H1 (cell line): ENCODE data around the gene NOC4L. TPM values are rescaled to one million over a fixed set of nuclear protein-coding genes. Genes with fewer than 3 reads are reported as not detected.

ENCODE experiments used
- CTCF ChIA-PET: fragments of 300-600 bp; sonication (Branson Sonifier 250); formaldehyde crosslinking; loops from one replicate; lab custom pipeline; 2021; ENCODE audit not compliant: partially characterized antibody; lab: Charles Lee
- POLR2A ChIA-PET: fragments of 300-600 bp; sonication (Branson Sonifier 250); formaldehyde crosslinking; loops from one replicate; lab custom pipeline; 2021; ENCODE audit warnings: inconsistent platforms; ENCODE audit not compliant: partially characterized antibody; lab: Charles Lee
- DNase-seq, 2 experiments: peaks; one replicate each; pipeline versions ENCODE4 v3.0.0 to v3.0.0-alpha.2; 2010 to 2022; ENCODE audit warnings: low spot score in 2 of 2, low read depth in 1 of 2, mixed read lengths in 1 of 2
- FAIRE-seq: peaks from 2 replicates; lab custom pipeline; 2011; peaks lifted over from hg19 to GRCh38; lab: Jason Lieb, UNC
- H2AFZ ChIP-seq: 2 replicates; pipeline ENCODE4 v1.8.1; 2012; ENCODE audit warnings: low read length, inconsistent platforms
- H2AK5ac ChIP-seq: 2 replicates; pipeline ENCODE4 v1.6.1; 2013; ENCODE audit warnings: low read depth, low read length
- H2BK120ac ChIP-seq: replicated peaks from 2 replicates; pipeline ENCODE3; 2013; ENCODE audit warnings: low read depth, low read length, inconsistent platforms
- H2BK12ac ChIP-seq: 2 replicates; pipeline ENCODE4 v1.6.1; 2013; ENCODE audit warnings: low read depth, low read length
- H2BK15ac ChIP-seq: 2 replicates; pipeline ENCODE4 v1.6.1; 2013; ENCODE audit warnings: low read length
- H2BK20ac ChIP-seq: 2 replicates; pipeline ENCODE4 v1.6.1; 2013; ENCODE audit warnings: low read length
- H2BK5ac ChIP-seq: 2 replicates; pipeline ENCODE4 v1.6.1; 2013; ENCODE audit warnings: low read depth, low read length
- H3K14ac ChIP-seq: 2 replicates; pipeline ENCODE4 v1.6.1; 2013; ENCODE audit warnings: inconsistent platforms; ENCODE audit not compliant: insufficient read length
- H3K18ac ChIP-seq: 2 replicates; pipeline ENCODE4 v1.6.1; 2013; ENCODE audit warnings: low read length; ENCODE audit errors: extremely low read depth
- H3K23ac ChIP-seq: 2 replicates; pipeline ENCODE4 v1.6.1; 2013; ENCODE audit warnings: inconsistent platforms; ENCODE audit not compliant: insufficient read length
- H3K23me2 ChIP-seq: 2 replicates; pipeline ENCODE4 v1.6.1; 2013; ENCODE audit warnings: low read depth, low read length
- H3K27ac ChIP-seq: 2 replicates; pipeline ENCODE4 v1.6.1; 2011; ENCODE audit warnings: low read depth, low read length, inconsistent platforms
- H3K27me3 ChIP-seq, 4 experiments: replicated peaks in 1 of 4; 1 replicate in 1 of 4; 2 replicates in 3 of 4; pipeline versions ENCODE4 v1.6.1 to v1.8.1; 2011 to 2013; ENCODE audit warnings: low read length in 3 of 4, mild to moderate bottlenecking in 3 of 4, inconsistent platforms in 2 of 4, mixed read lengths in 2 of 4, moderate library complexity in 1 of 4; ENCODE audit not compliant: control insufficient read depth in 3 of 4, insufficient read depth in 3 of 4; ENCODE audit errors: extremely low read depth in 1 of 4
- H3K36me3 ChIP-seq, 4 experiments: 2 replicates each; pipeline versions ENCODE4 v1.6.1 to v1.8.1; 2011 to 2013; ENCODE audit warnings: mild to moderate bottlenecking in 4 of 4, low read length in 3 of 4, moderate library complexity in 2 of 4, control low read depth in 1 of 4, inconsistent platforms in 1 of 4; ENCODE audit not compliant: insufficient read depth in 4 of 4, control insufficient read depth in 2 of 4
- H3K4ac ChIP-seq: replicated peaks from 2 replicates; pipeline ENCODE3; 2013; ENCODE audit warnings: low read length, low read depth, mixed read lengths, inconsistent platforms; ENCODE audit not compliant: insufficient read length
- H3K4me1 ChIP-seq, 4 experiments: replicated peaks in 1 of 4; 1 replicate in 1 of 4; 2 replicates in 3 of 4; pipeline versions ENCODE4 v1.6.1 to v1.8.1; 2011 to 2013; ENCODE audit warnings: low read length in 3 of 4, inconsistent platforms in 2 of 4, mixed read lengths in 1 of 4; ENCODE audit not compliant: insufficient read depth in 4 of 4, control insufficient read depth in 3 of 4
- H3K4me2 ChIP-seq, 2 experiments: 2 replicates each; pipeline versions ENCODE4 v1.6.1 to v1.8.1; 2011 to 2013; ENCODE audit warnings: low read depth in 2 of 2, low read length in 2 of 2, control low read depth in 1 of 2, inconsistent platforms in 1 of 2, mild to moderate bottlenecking in 1 of 2; ENCODE audit not compliant: insufficient read depth in 1 of 2
- H3K4me3 ChIP-seq, 4 experiments: fragments of 200-600, 300-600 bp in 1 of 4; sonication (generic), shearing (Covaris generic), sonication (Bioruptor Twin) in 1 of 4; 2 replicates each; pipeline versions ENCODE4 v1.5.1 to v1.8.1; 2011 to 2016; ENCODE audit warnings: low read length in 4 of 4, low read depth in 3 of 4, control low read depth in 2 of 4, inconsistent platforms in 2 of 4, mild to moderate bottlenecking in 2 of 4, mixed read lengths in 1 of 4, moderate library complexity in 1 of 4; ENCODE audit not compliant: insufficient read depth in 2 of 4; ENCODE audit errors: extremely low read depth in 1 of 4
- H3K56ac ChIP-seq: replicated peaks from 2 replicates; pipeline ENCODE3; 2013; ENCODE audit warnings: low read depth, mild to moderate bottlenecking, mixed read lengths, low read length, inconsistent platforms; ENCODE audit not compliant: insufficient read length
- H3K79me1 ChIP-seq: 2 replicates; pipeline ENCODE4 v1.6.1; 2013; ENCODE audit warnings: low read depth, low read length, control low read depth
- H3K79me2 ChIP-seq, 2 experiments: 2 replicates each; pipeline versions ENCODE4 v1.6.1 to v1.8.1; 2012 to 2013; ENCODE audit warnings: low read length in 2 of 2, mild to moderate bottlenecking in 2 of 2, inconsistent platforms in 1 of 2; ENCODE audit not compliant: insufficient read depth in 2 of 2, control insufficient read depth in 1 of 2
- H3K9ac ChIP-seq, 4 experiments: replicated peaks in 1 of 4; 1 replicate in 1 of 4; 2 replicates in 3 of 4; pipeline versions ENCODE4 v1.6.1 to v1.8.1; 2011 to 2013; ENCODE audit warnings: low read depth in 3 of 4, low read length in 3 of 4, control low read depth in 2 of 4, mild to moderate bottlenecking in 2 of 4, moderate library complexity in 2 of 4, inconsistent platforms in 1 of 4; ENCODE audit errors: extremely low read depth in 1 of 4
- H3K9me3 ChIP-seq, 2 experiments: 2 replicates each; pipeline versions ENCODE4 v1.6.1 to v1.8.1; 2012 to 2013; ENCODE audit warnings: mild to moderate bottlenecking in 2 of 2, moderate library complexity in 2 of 2, control low read depth in 1 of 2, inconsistent platforms in 1 of 2, low read depth in 1 of 2, low read length in 1 of 2, mixed read lengths in 1 of 2; ENCODE audit not compliant: insufficient read depth in 2 of 2
- H4K20me1 ChIP-seq, 2 experiments: replicated peaks in 1 of 2; 2 replicates each; pipeline versions ENCODE3 to v1.8.1; 2011 to 2013; ENCODE audit warnings: inconsistent platforms in 2 of 2, low read length in 2 of 2, mild to moderate bottlenecking in 1 of 2; ENCODE audit not compliant: insufficient read depth in 2 of 2, control insufficient read depth in 1 of 2
- H4K5ac ChIP-seq: 2 replicates; pipeline ENCODE4 v1.6.1; 2013; ENCODE audit warnings: low read length, low read depth, mixed read lengths, inconsistent platforms; ENCODE audit not compliant: insufficient read length
- H4K8ac ChIP-seq: 2 replicates; pipeline ENCODE4 v1.8.0; 2013; ENCODE audit warnings: mild to moderate bottlenecking, moderate library complexity, low read length, inconsistent platforms; ENCODE audit not compliant: insufficient read depth; ENCODE audit errors: extremely low read depth
- H4K91ac ChIP-seq: replicated peaks from 2 replicates; pipeline ENCODE3; 2013; ENCODE audit warnings: low read length, mixed read lengths, inconsistent platforms; ENCODE audit not compliant: insufficient read length
- EP300 ChIP-seq, 2 experiments: IDR thresholded peaks; 1 replicate in 1 of 2; 2 replicates in 1 of 2; pipeline ENCODE4 v1.6.1; 2011 to 2012; ENCODE audit warnings: low read depth in 2 of 2, low read length in 2 of 2, mild to moderate bottlenecking in 2 of 2, borderline replicate concordance in 1 of 2, inconsistent platforms in 1 of 2, moderate library complexity in 1 of 2
- NANOG ChIP-seq: IDR thresholded peaks from 2 replicates; pipeline ENCODE4 v1.6.1; 2011; ENCODE audit warnings: low read length, low read depth, mild to moderate bottlenecking, inconsistent platforms; ENCODE audit not compliant: insufficient read depth, poor library complexity, severe bottlenecking
- RXRA ChIP-seq: IDR thresholded peaks from 2 replicates; pipeline ENCODE4 v1.6.1; 2011; ENCODE audit warnings: low read depth, mild to moderate bottlenecking, low read length, moderate library complexity; ENCODE audit not compliant: insufficient read depth
- SIRT6 ChIP-seq: IDR thresholded peaks from one replicate; pipeline ENCODE4 v1.7.1; 2012; ENCODE audit warnings: low read length, inconsistent platforms
- SIX5 ChIP-seq: IDR thresholded peaks from 2 replicates; pipeline ENCODE4 v1.6.1; 2011; ENCODE audit warnings: mild to moderate bottlenecking, low read depth, low read length
- TAF7 ChIP-seq: optimal IDR thresholded peaks from 2 replicates; pipeline ENCODE3; 2011; ENCODE audit warnings: low read depth, mild to moderate bottlenecking, inconsistent platforms, low read length, moderate library complexity, borderline replicate concordance
- TBP ChIP-seq: IDR thresholded peaks from 2 replicates; pipeline ENCODE4 v1.6.1; 2011; ENCODE audit warnings: low read depth, low read length, improper control_type of control experiment
- WGBS, 2 experiments: shearing (Covaris generic) in 1 of 2; methylation state at CpG; one replicate each; pipeline versions ENCODE4 v1.1.6 to v1.1.7; 2013 to 2015; ENCODE audit warnings: low lambda C conversion rate in 2 of 2, mixed read lengths in 2 of 2, inconsistent platforms in 1 of 2, low coverage in 1 of 2, missing lambda C conversion rate in 1 of 2; ENCODE audit not compliant: insufficient replicate concordance in 2 of 2, insufficient coverage in 1 of 2, insufficient read length in 1 of 2; ENCODE audit errors: extremely low coverage in 1 of 2, missing lambda C conversion rate in 1 of 2; 5-methylcytosine and 5-hydroxymethylcytosine counted together
- polyA plus RNA-seq, 7 experiments: library from polyadenylated mRNA; depleted of rRNA in 3 of 7; stranded (reverse) in 5 of 7; unstranded in 2 of 7; fragments of >200 nt in 5 of 7; fragments of 200-250 nt in 2 of 7; gene quantifications; 1 replicate in 5 of 7; 2 replicates in 1 of 7; 4 replicates in 1 of 7; pipeline versions ENCODE4 v1.2.1 to v1.2.3, GENCODE V29; 2011 to 2013; ENCODE audit warnings: missing spikeins in 2 of 7, mixed read lengths in 2 of 7
- total RNA-seq: library from RNA; stranded (reverse); fragmentation: NEBNext Ultra II Directional; extraction: Animal tissue kit (Norgen Biotek cat#: 25700); gene quantifications from 2 replicates; pipeline ENCODE4 v1.2.1, GENCODE V29; 2021
- TF ChIP-seq, protein P1 (sequence below), 3 experiments: IDR thresholded peaks; 1 replicate in 2 of 3; 2 replicates in 1 of 3; pipeline versions ENCODE4 v1.5.1 to v1.6.1; 2011; ENCODE audit warnings: low read length in 3 of 3, mild to moderate bottlenecking in 3 of 3, inconsistent platforms in 2 of 3, low read depth in 1 of 3, moderate library complexity in 1 of 3; ENCODE audit not compliant: insufficient read depth in 1 of 3; ENCODE audit errors: control extremely low read depth in 1 of 3

The NOC4L gene
- total and polyA plus RNA-seq, 2 of the 8 experiments (the other 6 are each of a cell fraction or from before 2014, with no cell fraction given) = 26.8 to 40.3 TPM

DNA sequence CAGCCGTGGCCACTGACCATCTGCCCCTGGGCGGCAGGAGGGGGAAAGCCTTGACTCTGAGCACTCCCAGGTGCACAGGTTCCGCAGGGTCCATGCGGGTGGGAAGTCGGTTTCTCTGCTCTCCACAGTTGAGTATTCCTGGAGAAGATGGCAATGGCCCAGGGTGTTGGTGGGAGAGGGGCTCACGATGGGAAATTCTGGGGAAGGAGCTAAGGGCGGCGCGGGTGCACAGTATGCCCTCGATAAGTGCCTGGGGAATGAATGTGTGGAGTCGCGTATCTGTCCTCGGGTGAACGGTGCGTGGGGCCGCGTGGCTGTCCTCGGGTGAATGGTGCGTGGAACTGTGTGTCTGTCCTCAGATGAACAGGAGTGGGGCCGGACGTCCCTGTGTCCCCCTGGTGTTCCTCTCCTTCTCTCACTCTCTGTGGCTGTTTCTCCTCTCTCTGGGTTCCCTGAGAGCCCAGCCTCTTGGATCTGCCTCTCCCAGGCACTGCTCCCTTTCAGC lies 38.0 kb downstream of the NOC4L start:
- Histone ChIP-seq H2AFZ (no peak overlapping the region), H3K56ac (no peak overlapping the region), H3K79me2 (no peaks in the 10 kb centered on the region), H4K8ac (no peak overlapping the region), H3K4me1 (peaks cover 0 to 5% (median 0%) of the 10 kb centered on the region in 4 experiments; a peak in 1 of 7 replicates), H2BK15ac (no peak overlapping the region), H2AK5ac (no peak overlapping the region), H2BK12ac (no peak overlapping the region), H3K79me1 (no peaks in the 10 kb centered on the region), H3K23me2 (peaks cover 6% of the 10 kb centered on the region; the same call in 1 of the 2 replicates), H3K36me3 (no peaks in the 10 kb centered on the region; a peak in 1 of 8 replicates), H4K91ac (no peak overlapping the region), H3K27ac (no peak overlapping the region), H2BK5ac (no peak overlapping the region), H3K27me3 (peaks cover 0 to 61% (median 33%) of the 10 kb centered on the region in 4 experiments; a peak in 5 of 7 replicates), H3K4me2 (no peak overlapping the region), H3K9ac (no peak overlapping the region), H2BK120ac (no peak overlapping the region), H3K4ac (no peak overlapping the region)
- POLR2A ChIA-PET = no interaction called here
- TF ChIP-seq RXRA (no peak), NANOG (no peak), TBP (no peak), TAF7 (no peak), EP300 (IDR thresholded peaks at IDR 0.05; ENCODE audit: borderline replicate concordance in 1 of 2, low read depth in 2 of 2, low read length in 2 of 2) (no peak), SIRT6 (no peak), SIX5 (no peak)
- TF ChIP-seq, protein P1, sequence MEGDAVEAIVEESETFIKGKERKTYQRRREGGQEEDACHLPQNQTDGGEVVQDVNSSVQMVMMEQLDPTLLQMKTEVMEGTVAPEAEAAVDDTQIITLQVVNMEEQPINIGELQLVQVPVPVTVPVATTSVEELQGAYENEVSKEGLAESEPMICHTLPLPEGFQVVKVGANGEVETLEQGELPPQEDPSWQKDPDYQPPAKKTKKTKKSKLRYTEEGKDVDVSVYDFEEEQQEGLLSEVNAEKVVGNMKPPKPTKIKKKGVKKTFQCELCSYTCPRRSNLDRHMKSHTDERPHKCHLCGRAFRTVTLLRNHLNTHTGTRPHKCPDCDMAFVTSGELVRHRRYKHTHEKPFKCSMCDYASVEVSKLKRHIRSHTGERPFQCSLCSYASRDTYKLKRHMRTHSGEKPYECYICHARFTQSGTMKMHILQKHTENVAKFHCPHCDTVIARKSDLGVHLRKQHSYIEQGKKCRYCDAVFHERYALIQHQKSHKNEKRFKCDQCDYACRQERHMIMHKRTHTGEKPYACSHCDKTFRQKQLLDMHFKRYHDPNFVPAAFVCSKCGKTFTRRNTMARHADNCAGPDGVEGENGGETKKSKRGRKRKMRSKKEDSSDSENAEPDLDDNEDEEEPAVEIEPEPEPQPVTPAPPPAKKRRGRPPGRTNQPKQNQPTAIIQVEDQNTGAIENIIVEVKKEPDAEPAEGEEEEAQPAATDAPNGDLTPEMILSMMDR (IDR thresholded peaks at IDR 0.05; ENCODE audit: control extremely low read depth in 1 of 3, insufficient read depth in 1 of 3, low read depth in 1 of 3, low read length in 3 of 3) = no peak
- TF ChIP-seq, all 59 proteins: peak for 0
- H4K5ac ChIP-seq = no peak overlapping the region
- no peak overlapping the region for H3K4me3 ChIP-seq
- FAIRE-seq (no peak), DNase-seq (no peak)
- no peak overlapping the region for H3K23ac ChIP-seq
- H2BK20ac ChIP-seq = no peak overlapping the region
- CTCF ChIA-PET = interaction anchor here (0.8 to 2.6 kb wide), 2 partner anchors 7 to 11 kb away, joined by 3 to 8 read pairs; no protein-coding TSS in a partner anchor
- H3K9me3 ChIP-seq = peaks cover 0 to 15% of the 10 kb centered on the region in 2 experiments; a peak in 1 of 4 replicates
- H3K18ac ChIP-seq = no peak overlapping the region
- H4K20me1 ChIP-seq = peaks cover 0 to 10% of the 10 kb centered on the region in 2 experiments
- H3K14ac ChIP-seq = no peak overlapping the region
- WGBS, 2 experiments = 93% methylated on average over 17 of the region's 21 CpGs; no CpG with 5 or more reads in 1 of the 2 experiments
